Gastrocnemius medialis (tissue), 4 donors: ENCODE data around the gene AICDA.

Experiments used
- CTCF ChIP-seq, 5 experiments: fragments of 450-650 bp in 3 of 5; fragments of 200-600 bp in 2 of 5; sonication (generic) in 2 of 5; IDR thresholded peaks in 4 of 5; conservative IDR thresholded peaks in 1 of 5; 1 replicate in 4 of 5; 2 replicates in 1 of 5; pipeline ENCODE4 v1.5.1; 2016 to 2019; ENCODE audit warnings: antibody characterized with exemption in 5 of 5, mild to moderate bottlenecking in 3 of 5, moderate library complexity in 3 of 5
- POLR2A ChIP-seq, 2 donors: fragments of 450-650 bp; IDR thresholded peaks; one replicate each; pipeline ENCODE4 v1.6.1; 2017; ENCODE audit warnings: antibody characterized with exemption in 2 of 2, mild to moderate bottlenecking in 2 of 2, moderate library complexity in 2 of 2

DNA sequence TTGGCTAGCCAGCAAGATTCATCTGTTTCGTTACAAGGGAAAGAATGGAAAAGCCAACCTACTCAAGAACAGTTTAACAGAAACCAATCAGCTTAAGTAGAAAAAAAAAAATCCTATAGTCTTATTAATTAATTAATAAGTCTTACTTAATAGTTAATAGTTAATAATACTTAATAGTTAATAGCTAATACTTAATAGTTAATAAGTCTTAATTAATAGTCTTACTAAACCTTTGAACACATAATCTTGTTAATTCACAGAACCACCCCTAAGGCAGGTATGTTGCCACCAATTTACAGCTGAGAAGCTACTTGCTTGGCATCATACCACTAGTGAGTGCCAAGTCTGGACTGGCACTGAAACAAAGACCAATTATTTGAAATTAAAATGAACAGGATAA lies 30.1 kb upstream of the AICDA start:
- no peak for TF ChIP-seq CTCF (IDR thresholded peaks at IDR 0.05 in 4 of 5, conservative IDR thresholded peaks at IDR 0.05 in 1 of 5)
- no peak for TF ChIP-seq POLR2A (IDR thresholded peaks at IDR 0.05)
